Keratinocyte (primary cell): Measurements from ENCODE around the gene ZIC4. TPM values are rescaled to one million over a fixed set of nuclear protein-coding genes. Genes with fewer than 3 reads are reported as not detected.

Experiments used
- DNase-seq: peaks from one replicate; pipeline ENCODE4 v3.0.0-alpha.2; 2011; ENCODE audit warnings: low read depth, missing footprints, low spot score
- FAIRE-seq: peaks from 2 replicates; lab custom pipeline; 2011; peaks lifted over from hg19 to GRCh38; lab: Jason Lieb, UNC
- H2AFZ ChIP-seq: 2 replicates; pipeline ENCODE4 v1.6.0; 2012; ENCODE audit warnings: low read length, control low read depth, inconsistent platforms; ENCODE audit not compliant: control insufficient read depth
- H3K27ac ChIP-seq: 2 replicates; pipeline ENCODE4 v1.5.1; 2011; ENCODE audit warnings: low read length; ENCODE audit not compliant: control insufficient read depth, insufficient read depth
- H3K27me3 ChIP-seq: 3 replicates; pipeline ENCODE4 v1.6.0; 2011; ENCODE audit warnings: low read length; ENCODE audit not compliant: control insufficient read depth, insufficient read depth; ENCODE audit errors: extremely low read depth
- H3K36me3 ChIP-seq, 2 experiments: 2 replicates in 1 of 2; 3 replicates in 1 of 2; pipeline ENCODE4 v1.5.1; 2011; ENCODE audit warnings: low read length in 2 of 2, mild to moderate bottlenecking in 1 of 2; ENCODE audit not compliant: control insufficient read depth in 2 of 2, insufficient read depth in 2 of 2; ENCODE audit errors: extremely low read depth in 1 of 2
- H3K4me1 ChIP-seq: 3 replicates; pipeline ENCODE4 v1.5.1; 2011; ENCODE audit warnings: low read length; ENCODE audit not compliant: control insufficient read depth, insufficient read depth; ENCODE audit errors: extremely low read depth
- H3K4me2 ChIP-seq: 3 replicates; pipeline ENCODE4 v1.6.0; 2011; ENCODE audit warnings: low read depth, low read length; ENCODE audit not compliant: control insufficient read depth, insufficient read depth; ENCODE audit errors: extremely low read depth
- H3K4me3 ChIP-seq, 3 experiments: fragments of 200-600 bp in 1 of 3; sonication (generic) in 1 of 3; 2 replicates in 2 of 3; 3 replicates in 1 of 3; pipeline ENCODE4 v1.5.1; 2011 to 2016; ENCODE audit warnings: low read length in 3 of 3, mild to moderate bottlenecking in 3 of 3, control low read depth in 2 of 3, inconsistent platforms in 1 of 3, low read depth in 1 of 3, mixed read lengths in 1 of 3, mixed run types in 1 of 3, moderate library complexity in 1 of 3; ENCODE audit not compliant: control insufficient read depth in 2 of 3, insufficient read depth in 2 of 3; ENCODE audit errors: extremely low read depth in 1 of 3
- H3K79me2 ChIP-seq: 2 replicates; pipeline ENCODE4 v1.6.0; 2012; ENCODE audit warnings: low read length; ENCODE audit not compliant: control insufficient read depth, insufficient read depth
- H3K9ac ChIP-seq: 3 replicates; pipeline ENCODE4 v1.6.0; 2011; ENCODE audit warnings: low read length; ENCODE audit not compliant: control insufficient read depth, insufficient read depth; ENCODE audit errors: extremely low read depth
- H3K9me1 ChIP-seq: 3 replicates; pipeline ENCODE4 v1.6.0; 2011; ENCODE audit warnings: low read length; ENCODE audit not compliant: control insufficient read depth, insufficient read depth; ENCODE audit errors: extremely low read depth
- H3K9me3 ChIP-seq: 2 replicates; pipeline ENCODE4 v1.5.1; 2012; ENCODE audit warnings: low read depth, low read length; ENCODE audit not compliant: control insufficient read depth
- H4K20me1 ChIP-seq: 3 replicates; pipeline ENCODE4 v1.6.0; 2011; ENCODE audit warnings: low read length; ENCODE audit not compliant: control insufficient read depth, insufficient read depth; ENCODE audit errors: extremely low read depth
- CTCF ChIP-seq, 3 experiments: IDR thresholded peaks in 1 of 3; conservative IDR thresholded peaks in 1 of 3; optimal IDR thresholded peaks in 1 of 3; 2 replicates in 2 of 3; 3 replicates in 1 of 3; pipeline versions ENCODE3 to v1.5.1; 2011; ENCODE audit warnings: low read length in 3 of 3, mild to moderate bottlenecking in 3 of 3, moderate library complexity in 2 of 3, control low read depth in 1 of 3, inconsistent platforms in 1 of 3; ENCODE audit not compliant: insufficient read depth in 2 of 3; ENCODE audit errors: extremely low read depth in 1 of 3
- EZH2 ChIP-seq: IDR thresholded peaks from one replicate; pipeline ENCODE4 v1.6.1; 2012; ENCODE audit warnings: inconsistent platforms, mild to moderate bottlenecking, low read length, moderate library complexity
- dilution Hi-C: fragments of 300-500 bp; cut with MboI; formaldehyde crosslinking; loops from one replicate; pipeline ENCODE4 v1.7.0; 2020; ENCODE audit warnings: low sequenced_read_pairs; ENCODE audit not compliant: extremely low pct_ligation_motif_present
- polyA plus RNA-seq, 5 experiments: library from polyadenylated mRNA; depleted of rRNA in 3 of 5; stranded (reverse) in 3 of 5; stranded (forward) in 1 of 5; unstranded in 1 of 5; fragments of >200 nt; gene quantifications; 1 replicate in 1 of 5; 2 replicates in 3 of 5; 3 replicates in 1 of 5; pipeline versions ENCODE4 v1.2.1 to v1.2.3, GENCODE V29; 2011 to 2012; ENCODE audit warnings: missing spikeins in 2 of 5, low read depth in 1 of 5, low replicate concordance in 1 of 5

ZIC4 gene
- polyA plus RNA-seq, 1 donor (not counting 4 experiments of a cell fraction or from before 2014, with no cell fraction given): not detected

- H3K9me3 ChIP-seq: peaks cover 6% of the 10 kb centered on the region
- no peaks in the 10 kb centered on the region for H3K4me1 ChIP-seq
- peaks cover 79% of the 10 kb centered on the region for H3K27me3 ChIP-seq
- dilution Hi-C loops: no loop called here
- no peaks in the 10 kb centered on the region for H4K20me1 ChIP-seq
- H3K4me2 ChIP-seq: no peak overlapping the region
- H3K9ac ChIP-seq: no peak overlapping the region
- H2AFZ ChIP-seq: no peak overlapping the region
- TF ChIP-seq CTCF (optimal IDR thresholded peaks at IDR 0.05 in 1 of 3, IDR thresholded peaks at IDR 0.05 in 1 of 3, conservative IDR thresholded peaks at IDR 0.05 in 1 of 3; ENCODE audit: extremely low read depth in 1 of 3, insufficient read depth in 2 of 3, low read length in 3 of 3) (no peak), EZH2 (no peak)
- FAIRE-seq: no peak
- H3K9me1 ChIP-seq: no peaks in the 10 kb centered on the region
- no peaks in the 10 kb centered on the region for H3K79me2 ChIP-seq
- H3K36me3 ChIP-seq: no peaks in the 10 kb centered on the region
- H3K27ac ChIP-seq: no peak overlapping the region
- DNase-seq: no peak
- no peak overlapping the region for H3K4me3 ChIP-seq
Measured at GRCh38 chr3:147422196-147422595, 15.9 kb upstream of the ZIC4 start.

- Histone ChIP-seq H4K20me1 (no peaks in the 10 kb centered on the region), H3K4me3 (no peak overlapping the region), H3K36me3 (no peaks in the 10 kb centered on the region), H3K4me2 (no peak overlapping the region), H3K9me3 (peaks cover 6% of the 10 kb centered on the region), H2AFZ (no peak overlapping the region), H3K9me1 (no peaks in the 10 kb centered on the region), H3K27ac (no peak overlapping the region), H3K4me1 (no peaks in the 10 kb centered on the region), H3K27me3 (peaks cover 79% of the 10 kb centered on the region), H3K79me2 (no peaks in the 10 kb centered on the region), H3K9ac (no peak overlapping the region)
- TF ChIP-seq CTCF (optimal IDR thresholded peaks at IDR 0.05 in 1 of 3, IDR thresholded peaks at IDR 0.05 in 1 of 3, conservative IDR thresholded peaks at IDR 0.05 in 1 of 3; ENCODE audit: extremely low read depth in 1 of 3, insufficient read depth in 2 of 3, low read length in 3 of 3) (no peak), EZH2 (no peak)
- dilution Hi-C loops: no loop called here
- no peak for FAIRE-seq
- DNase-seq: no peak
Measured at GRCh38 chr3:147421184-147421912, 15.0 kb upstream of the ZIC4 start.
